Measurements from ENCODE around the gene PDE6G.
A peak's percentile ranks its signal among the peaks of the same experiment; 100 is the strongest.

PDE6G gene

GRCh38 chr17:81664051-81664470 is 7.7 kb upstream of the PDE6G start:
- DNase-seq (ENCODE audit: low read depth): peak; percentile 53
- H3K4me3 ChIP-seq (ENCODE audit: low read length): no peak overlapping the region
- no peak for TF ChIP-seq CTCF (IDR thresholded peaks at IDR 0.05; ENCODE audit: insufficient read depth, low read depth, low read length, missing control alignments)

GRCh38 chr17:81662002-81662401 is 5.7 kb upstream of the PDE6G start:
- DNase-seq (ENCODE audit: low read depth): no peak

GRCh38 chr17:81660441-81660840 is 4.1 kb upstream of the PDE6G start:
- H3K4me3 ChIP-seq (ENCODE audit: low read length): no peak overlapping the region
- no peak for TF ChIP-seq CTCF (IDR thresholded peaks at IDR 0.05; ENCODE audit: insufficient read depth, low read depth, low read length, missing control alignments)
- no peak for DNase-seq (ENCODE audit: low read depth)

More at GRCh38 chr17:81662002-81662401, 5.7 kb upstream of the PDE6G start:
- no peak overlapping the region for H3K4me3 ChIP-seq (ENCODE audit: low read length)
- no peak for TF ChIP-seq CTCF (IDR thresholded peaks at IDR 0.05; ENCODE audit: insufficient read depth, low read depth, low read length, missing control alignments)

- no peak overlapping the region for H3K4me3 ChIP-seq (ENCODE audit: low read length)
- DNase-seq (ENCODE audit: low read depth): no peak
- no peak for TF ChIP-seq CTCF (IDR thresholded peaks at IDR 0.05; ENCODE audit: insufficient read depth, low read depth, low read length, missing control alignments)
Observed at GRCh38 chr17:81659038-81659437, 2.7 kb upstream of the PDE6G start.

GRCh38 chr17:81656835-81657234 is 493 bp upstream of the PDE6G start:
- no peak for TF ChIP-seq CTCF (IDR thresholded peaks at IDR 0.05; ENCODE audit: insufficient read depth, low read depth, low read length, missing control alignments)
- H3K4me3 ChIP-seq (ENCODE audit: low read length): no peak overlapping the region
- DNase-seq (ENCODE audit: low read depth): no peak

- no peak overlapping the region for H3K4me3 ChIP-seq (ENCODE audit: low read length)
- no peak for TF ChIP-seq CTCF (IDR thresholded peaks at IDR 0.05; ENCODE audit: insufficient read depth, low read depth, low read length, missing control alignments)
- no peak for DNase-seq (ENCODE audit: low read depth)
Observed at GRCh38 chr17:81655378-81656117, 794 bp downstream of the PDE6G start.

Measured in epithelial cell of esophagus (primary cell).